ENCODE measurements around the gene NAA30. TPM values are rescaled to one million over a fixed set of nuclear protein-coding genes. Genes with fewer than 3 reads are reported as not detected.
"Not testable (repeated sequence)": the region's sequence is repeated elsewhere in the genome, so short reads cannot be mapped to it uniquely, and the experiment has no call there.

The NAA30 gene
- total RNA-seq, result 18.7 TPM

DNA sequence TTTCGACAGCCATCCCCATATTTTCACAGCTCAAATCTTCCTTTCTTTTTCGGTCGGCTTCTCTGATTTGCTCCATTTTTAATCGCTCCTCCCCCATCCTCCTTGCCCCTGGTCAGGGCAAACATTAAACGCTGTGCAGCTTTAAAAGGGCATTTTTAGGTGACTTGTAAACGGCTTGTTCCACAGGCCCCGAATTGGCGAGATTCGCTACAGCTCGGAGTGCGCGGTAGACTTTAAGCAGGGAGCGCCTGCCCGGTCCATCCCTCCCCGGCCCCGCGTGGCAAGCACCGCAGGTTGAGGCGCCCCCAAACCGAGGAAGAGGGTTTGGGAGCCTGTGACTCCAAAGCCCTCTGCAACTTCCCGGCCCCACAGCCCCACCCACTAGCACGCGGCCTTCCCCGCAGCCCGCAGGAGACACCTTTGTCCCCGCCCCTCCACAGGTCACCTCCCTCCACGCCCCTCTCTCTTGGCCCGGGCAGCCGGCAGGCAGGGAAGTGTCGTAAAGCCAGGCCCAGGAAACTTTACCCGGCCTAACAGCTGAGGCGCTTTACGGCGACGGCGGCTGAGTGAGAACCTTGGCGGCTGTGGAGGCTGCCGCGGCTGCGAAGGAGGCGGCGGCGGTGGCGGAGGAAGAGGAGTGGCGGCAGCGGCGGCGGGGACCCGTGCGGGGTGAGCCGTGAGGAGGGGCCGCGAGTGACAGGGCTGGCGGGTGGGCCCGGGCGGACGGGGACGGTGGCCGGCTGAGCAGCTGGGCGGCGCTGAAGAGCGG, at the start of gene NAA30:
Gene NAA30, plus strand, starts transcription at position 550 of the 769 bp plus-strand sequence. CDS start 372 bp downstream, outside the sequence.
- intact Hi-C loops (cut with DNase I), result no loop called here
- ATAC-seq (peak; percentile 98), DNase-seq (ENCODE audit: low spot score) (peak; percentile 94)

GRCh38 chr14:57343545-57344297, 46.7 kb upstream of the NAA30 start:
- DNase-seq (ENCODE audit: low spot score); intact Hi-C loops (cut with DNase I); ATAC-seq: not testable (repeated sequence)

DNA sequence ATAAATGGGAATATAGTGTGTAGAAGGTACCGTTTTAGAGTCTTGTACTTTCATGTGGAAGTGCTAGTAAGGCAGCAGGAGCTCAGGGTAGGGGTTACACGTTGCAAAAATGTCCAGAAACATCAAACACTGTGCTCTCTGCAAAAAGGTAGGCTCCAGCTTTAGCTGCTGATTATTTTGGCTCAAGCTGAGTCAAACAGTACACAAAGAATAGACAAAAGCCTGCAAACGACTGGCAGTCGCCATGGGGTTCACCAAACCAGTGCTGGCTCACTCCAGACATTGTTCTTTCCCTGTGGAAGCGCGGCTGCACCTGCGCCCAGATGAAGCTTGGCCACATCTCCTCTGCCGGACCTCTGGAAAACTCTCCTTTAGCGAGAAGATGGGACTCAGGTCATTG, 45.3 kb upstream of the NAA30 start:
- ATAC-seq (no peak), DNase-seq (ENCODE audit: low spot score) (no peak)
- intact Hi-C loops (cut with DNase I), result no loop called here

DNA sequence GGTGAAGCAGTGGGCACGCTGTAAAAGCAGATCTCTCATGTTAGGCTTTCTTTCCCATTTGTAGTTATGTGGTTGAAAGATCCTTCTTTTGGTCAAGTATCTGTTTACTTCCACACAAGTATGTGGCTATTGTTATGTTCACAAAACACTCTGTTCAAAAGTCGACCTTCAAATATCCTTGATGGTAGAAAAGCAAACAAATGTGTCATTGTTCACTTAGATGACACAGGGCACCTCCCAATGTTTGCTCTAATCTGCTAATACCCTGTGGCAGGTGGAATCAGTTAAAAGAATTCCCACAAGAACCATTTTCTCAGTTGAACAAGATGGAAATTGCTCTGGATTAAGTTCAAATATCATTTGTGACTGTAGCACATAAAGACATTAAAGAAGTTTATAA, 43.6 kb upstream of the NAA30 start:
- ATAC-seq, result no peak
- DNase-seq (ENCODE audit: low spot score), result no peak
- intact Hi-C loops (cut with DNase I), result no loop called here

DNA sequence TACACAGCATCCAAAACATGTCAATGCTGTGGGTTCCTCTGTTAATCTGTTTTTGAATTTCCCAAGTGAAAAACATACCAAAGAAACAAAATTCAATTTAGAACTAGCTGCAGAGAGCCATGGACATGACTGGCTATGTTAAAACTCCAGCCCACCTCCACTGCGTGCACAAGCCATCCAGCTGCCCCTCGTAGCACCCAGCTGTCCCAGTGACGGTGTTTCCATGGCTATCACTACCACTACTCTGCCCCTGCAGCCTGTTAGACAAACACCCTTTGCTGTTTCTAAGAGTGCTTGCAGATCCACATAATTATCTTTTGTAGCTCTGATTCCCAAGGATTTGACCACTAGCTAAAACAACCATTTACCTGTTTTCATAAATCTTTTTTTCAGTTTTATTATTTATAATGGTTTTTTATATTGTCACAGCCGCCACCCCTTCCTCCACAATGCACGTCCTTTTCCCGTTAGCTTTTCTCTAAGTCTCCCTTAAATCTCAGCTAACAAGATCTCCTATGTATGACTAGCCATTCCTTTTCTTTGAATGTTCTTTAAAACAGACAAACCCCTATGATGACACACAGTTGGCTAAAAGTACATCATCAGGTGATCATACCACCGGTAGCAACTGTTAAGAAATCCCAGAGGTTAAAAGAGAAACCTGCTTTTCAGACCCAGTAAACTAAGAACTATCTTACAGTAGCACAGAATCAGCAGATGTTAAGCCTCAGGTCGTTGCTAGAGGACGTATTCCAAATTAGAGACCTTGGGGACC, 37.8 kb upstream of the NAA30 start:
- no peak for DNase-seq (ENCODE audit: low spot score)
- intact Hi-C loops (cut with DNase I), result no loop called here
- ATAC-seq, result no peak

GRCh38 chr14:57355081-57355800, 35.1 kb upstream of the NAA30 start:
- no peak for ATAC-seq
- no peak for DNase-seq (ENCODE audit: low spot score)
- intact Hi-C loops (cut with DNase I), result no loop called here

DNA sequence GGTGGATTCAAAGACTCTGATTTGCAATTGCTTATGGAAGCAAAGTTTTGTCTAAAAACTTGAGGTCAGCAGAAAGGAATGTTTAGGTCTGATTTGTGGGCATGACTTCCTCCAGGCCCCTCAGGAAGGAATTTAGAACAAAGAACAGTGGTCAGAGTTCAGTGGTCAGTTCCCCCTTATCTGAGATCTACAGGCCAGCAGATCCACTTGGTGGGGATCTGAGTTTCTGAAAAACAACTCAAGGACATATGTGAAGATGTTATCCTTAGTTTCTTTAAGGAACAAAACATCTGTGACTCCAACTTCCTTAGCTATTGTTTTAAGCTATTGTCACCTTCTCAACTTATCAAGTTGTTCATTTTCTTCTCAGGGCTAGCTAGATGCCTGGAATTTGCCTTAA, 28.0 kb upstream of the NAA30 start:
- no peak for DNase-seq (ENCODE audit: low spot score)
- no peak for ATAC-seq
- intact Hi-C loops (cut with DNase I), result no loop called here

- ATAC-seq (no peak), DNase-seq (ENCODE audit: low spot score) (no peak)
- intact Hi-C loops (cut with DNase I), result no loop called here
These were observed 25.5 kb upstream of the NAA30 start for GRCh38 chr14:57364659-57365450.

DNA sequence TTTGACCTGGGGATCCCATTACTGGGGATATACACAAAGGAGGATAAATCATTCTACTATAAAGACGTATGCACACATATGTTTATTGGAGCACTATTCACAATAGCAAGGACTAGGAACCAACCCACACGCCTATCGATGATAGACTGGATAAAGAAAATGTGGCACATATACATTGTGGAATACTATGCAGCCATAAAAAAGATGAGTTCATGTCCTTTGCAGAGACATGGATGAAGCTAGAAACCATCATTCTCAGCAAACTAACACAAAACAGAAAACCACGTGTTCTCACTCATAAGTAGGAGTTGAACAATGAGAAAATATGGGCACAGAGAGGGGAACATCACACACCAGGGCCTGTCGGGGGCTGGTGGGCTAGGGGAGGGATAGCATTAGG, 20.2 kb upstream of the NAA30 start:
- ATAC-seq; DNase-seq (ENCODE audit: low spot score); intact Hi-C loops (cut with DNase I): not testable (repeated sequence)

GRCh38 chr14:57371013-57371412, 19.4 kb upstream of the NAA30 start:
- intact Hi-C loops (cut with DNase I), result no loop called here
- DNase-seq (ENCODE audit: low spot score), result no peak
- no peak for ATAC-seq

DNA sequence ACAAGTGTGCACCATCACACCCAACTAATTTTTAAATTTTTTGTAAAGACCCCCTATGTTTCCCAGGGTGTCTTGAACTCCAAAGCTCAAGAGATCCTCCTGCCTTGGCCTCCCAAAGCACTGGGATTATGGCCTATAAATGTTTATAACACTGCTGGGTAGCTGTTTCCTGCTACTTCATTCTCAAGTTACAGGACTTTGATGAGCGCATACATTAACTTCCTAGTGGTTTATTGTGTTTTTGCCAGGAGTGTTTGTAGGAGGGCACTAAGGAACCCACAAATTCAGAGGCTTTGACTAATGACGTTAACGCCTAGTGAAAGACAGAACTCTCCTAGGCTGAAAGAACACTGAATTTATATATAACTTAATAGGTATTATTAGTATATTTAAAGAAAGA, 15.2 kb upstream of the NAA30 start:
- intact Hi-C loops (cut with DNase I), result no loop called here
- ATAC-seq (no peak), DNase-seq (ENCODE audit: low spot score) (no peak)

GRCh38 chr14:57378661-57379060, 11.7 kb upstream of the NAA30 start:
- ATAC-seq (no peak), DNase-seq (ENCODE audit: low spot score) (no peak)
- intact Hi-C loops (cut with DNase I), result no loop called here

- ATAC-seq (no peak), DNase-seq (ENCODE audit: low spot score) (no peak)
- intact Hi-C loops (cut with DNase I), result no loop called here
These were observed 9.5 kb upstream of the NAA30 start for GRCh38 chr14:57380935-57381334.

- ATAC-seq, result no peak
- no peak for DNase-seq (ENCODE audit: low spot score)
- intact Hi-C loops (cut with DNase I), result no loop called here
These were observed 8.1 kb upstream of the NAA30 start for GRCh38 chr14:57382283-57382682.

DNA sequence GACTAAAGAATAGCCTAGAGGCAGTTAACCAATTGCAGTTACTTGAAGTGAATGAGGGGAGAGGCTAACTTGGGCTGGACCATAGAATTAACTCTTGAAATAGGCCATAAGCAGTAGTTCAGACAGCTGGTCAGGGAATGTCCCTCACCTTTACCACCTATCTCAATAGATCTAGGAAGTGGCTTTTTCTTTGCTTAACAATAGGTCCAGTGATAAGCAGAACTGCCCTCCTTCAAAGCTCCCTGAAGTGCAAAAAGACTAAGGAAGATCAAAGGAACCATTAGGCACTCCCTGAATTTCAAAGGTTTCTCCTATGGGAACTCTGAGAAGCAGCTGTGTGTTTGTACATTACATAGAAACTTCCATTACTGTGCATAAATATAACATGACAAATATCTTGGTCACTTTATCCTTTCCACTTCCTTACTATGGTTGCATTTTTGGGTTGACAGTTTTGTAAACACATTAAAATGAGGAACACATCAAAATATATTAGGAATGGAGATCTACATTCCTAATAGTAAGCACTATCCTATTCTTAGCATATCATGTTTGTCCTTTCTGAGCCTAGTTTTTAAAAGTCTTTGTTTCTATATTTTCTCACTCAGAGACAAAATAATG, 7.2 kb upstream of the NAA30 start:
- DNase-seq (ENCODE audit: low spot score) (no peak), ATAC-seq (no peak)
- intact Hi-C loops (cut with DNase I), result no loop called here

- ATAC-seq (no peak), DNase-seq (ENCODE audit: low spot score) (no peak)
- intact Hi-C loops (cut with DNase I), result no loop called here
These were observed 2.3 kb upstream of the NAA30 start for GRCh38 chr14:57388067-57388466.

DNA sequence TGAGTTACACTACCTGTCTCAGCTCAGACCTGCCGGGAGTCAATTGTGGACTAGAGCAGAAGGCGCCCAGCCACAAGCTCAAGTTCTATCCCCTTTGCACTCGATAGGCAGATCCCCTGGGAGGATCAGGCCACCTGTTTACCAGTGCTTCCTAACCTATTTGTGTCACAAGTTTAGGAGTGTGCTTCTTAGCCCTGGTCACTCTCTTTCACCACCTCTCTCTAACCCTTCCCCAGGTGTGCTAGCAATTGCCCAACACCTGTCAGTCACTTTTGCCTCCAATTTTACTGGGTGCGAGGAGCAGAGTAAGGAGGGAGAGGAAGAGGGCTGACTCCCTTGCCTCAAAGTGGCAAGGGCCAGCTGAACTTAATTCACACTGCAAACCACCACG, 745 bp upstream of the NAA30 start:
- intact Hi-C loops (cut with DNase I), result no loop called here
- DNase-seq (ENCODE audit: low spot score) (no peak), ATAC-seq (no peak)
